ENCODE measurements around the gene EXOC3L1. TPM values are rescaled to one million over a fixed set of nuclear protein-coding genes. Genes with fewer than 3 reads are reported as not detected.

Gene EXOC3L1
- total RNA-seq, 4 donors from 2014 or later = 1.2 to 10.9 (median 4.7) TPM

- Histone ChIP-seq H3K27ac (peak overlapping the region in 2 of 4 donors; percentile 80 to 98), H3K27me3 (no peaks in the 10 kb centered on the region), H3K9me3 (no peaks in the 10 kb centered on the region), H3K4me1 (peaks cover 0 to 41% (median 12%) of the 10 kb centered on the region in 4 donors), H3K4me3 (no peak overlapping the region), H3K36me3 (peaks cover 0 to 70% (median 0%) of the 10 kb centered on the region in 3 donors)
- TF ChIP-seq CTCF (IDR thresholded peaks at IDR 0.05) (no peak), POLR2A (IDR thresholded peaks at IDR 0.05) (no peak)
- DNase-seq = no peak
Observed at GRCh38 chr16:67197704-67198103, 7.8 kb upstream of the EXOC3L1 start.

- H3K36me3 ChIP-seq = peaks cover 0 to 62% (median 0%) of the 10 kb centered on the region in 3 donors
- no peak overlapping the region for H3K27ac ChIP-seq
- H3K9me3 ChIP-seq = no peaks in the 10 kb centered on the region
- H3K27me3 ChIP-seq = no peaks in the 10 kb centered on the region
- peaks cover 0 to 43% (median 15%) of the 10 kb centered on the region in 4 donors for H3K4me1 ChIP-seq
- no peak overlapping the region for H3K4me3 ChIP-seq
- TF ChIP-seq POLR2A (IDR thresholded peaks at IDR 0.05) = no peak
- no peak for TF ChIP-seq CTCF (IDR thresholded peaks at IDR 0.05)
- DNase-seq = no peak
Observed at GRCh38 chr16:67196881-67197280, 6.9 kb upstream of the EXOC3L1 start.

GRCh38 chr16:67195676-67196075 lies 5.7 kb upstream of the EXOC3L1 start:
- no peak overlapping the region for H3K27ac ChIP-seq
- peaks cover 0 to 52% (median 15%) of the 10 kb centered on the region in 4 donors for H3K4me1 ChIP-seq
- peaks cover 0 to 52% (median 0%) of the 10 kb centered on the region in 3 donors for H3K36me3 ChIP-seq
- no peaks in the 10 kb centered on the region for H3K27me3 ChIP-seq
- no peak overlapping the region for H3K4me3 ChIP-seq
- TF ChIP-seq CTCF (IDR thresholded peaks at IDR 0.05) (no peak), POLR2A (IDR thresholded peaks at IDR 0.05) (no peak)
- no peak for DNase-seq
- H3K9me3 ChIP-seq = no peaks in the 10 kb centered on the region

- DNase-seq = no peak
- peaks cover 0 to 42% (median 15%) of the 10 kb centered on the region in 4 donors for H3K4me1 ChIP-seq
- H3K27ac ChIP-seq = no peak overlapping the region
Observed at GRCh38 chr16:67194260-67194659, 4.3 kb upstream of the EXOC3L1 start.

GRCh38 chr16:67193536-67193935 lies 3.6 kb upstream of the EXOC3L1 start:
- H3K27me3 ChIP-seq = no peaks in the 10 kb centered on the region
- no peak overlapping the region for H3K27ac ChIP-seq
- H3K9me3 ChIP-seq = no peaks in the 10 kb centered on the region
- TF ChIP-seq CTCF (IDR thresholded peaks at IDR 0.05) (no peak), POLR2A (IDR thresholded peaks at IDR 0.05) (no peak)
- peaks cover 0 to 46% (median 0%) of the 10 kb centered on the region in 3 donors for H3K36me3 ChIP-seq
- H3K4me3 ChIP-seq = peak overlapping the region in 2 of 4 donors; percentile 80 to 98
- H3K4me1 ChIP-seq = peaks cover 0 to 40% (median 15%) of the 10 kb centered on the region in 4 donors
- no peak for DNase-seq

More at GRCh38 chr16:67194260-67194659, 4.3 kb upstream of the EXOC3L1 start:
- Histone ChIP-seq H3K9me3 (no peaks in the 10 kb centered on the region), H3K27me3 (no peaks in the 10 kb centered on the region), H3K36me3 (peaks cover 0 to 46% (median 0%) of the 10 kb centered on the region in 3 donors), H3K4me3 (no peak overlapping the region)
- no peak for TF ChIP-seq CTCF (IDR thresholded peaks at IDR 0.05)
- TF ChIP-seq POLR2A (IDR thresholded peaks at IDR 0.05) = no peak
